Brain microvascular endothelial cell (primary cell): ENCODE measurements around the gene KLHL2.

ENCODE experiments used
- DNase-seq: peaks from one replicate; pipeline ENCODE4 v3.0.0-alpha.2; 2020
- H3K27ac ChIP-seq: fragments of 250-450 bp; sonication (Bioruptor Pico); 2 replicates; pipeline ENCODE4 v1.5.1; 2020; ENCODE audit warnings: mild to moderate bottlenecking, moderate library complexity
- H3K27me3 ChIP-seq: fragments of 250-450 bp; sonication (Bioruptor Pico); replicated peaks from 2 replicates; pipeline ENCODE4 v1.5.1; 2020; ENCODE audit warnings: mild to moderate bottlenecking
- H3K36me3 ChIP-seq: fragments of 250-450 bp; sonication (Bioruptor Pico); replicated peaks from 2 replicates; pipeline ENCODE4 v1.5.1; 2020; ENCODE audit warnings: mild to moderate bottlenecking
- H3K4me3 ChIP-seq: 2 replicates; pipeline ENCODE4 v1.5.1; 2011; ENCODE audit warnings: low read depth, mild to moderate bottlenecking, control low read depth, low read length, moderate library complexity
- in situ Hi-C: cut with HindIII; loops from 2 replicates; pipeline ENCODE4 v1.10.0; 2017; ENCODE audit warnings: low sequenced_read_pairs, low pct_ligation_motif_present
- TF ChIP-seq, protein P1 (sequence below): IDR thresholded peaks from 2 replicates; pipeline ENCODE4 v1.5.1; 2011; ENCODE audit warnings: low read depth, mild to moderate bottlenecking, moderate library complexity, low read length, control low read depth, inconsistent platforms; ENCODE audit errors: missing control alignments

KLHL2 gene

GRCh38 chr4:165289423-165289785, 82.0 kb downstream of the KLHL2 start:
- no peak for DNase-seq
- Histone ChIP-seq H3K4me3 (no peak overlapping the region), H3K27me3 (no peaks in the 10 kb centered on the region), H3K36me3 (no peaks in the 10 kb centered on the region), H3K27ac (no peak overlapping the region)
- in situ Hi-C loops, result no loop called here
- TF ChIP-seq, protein P1, sequence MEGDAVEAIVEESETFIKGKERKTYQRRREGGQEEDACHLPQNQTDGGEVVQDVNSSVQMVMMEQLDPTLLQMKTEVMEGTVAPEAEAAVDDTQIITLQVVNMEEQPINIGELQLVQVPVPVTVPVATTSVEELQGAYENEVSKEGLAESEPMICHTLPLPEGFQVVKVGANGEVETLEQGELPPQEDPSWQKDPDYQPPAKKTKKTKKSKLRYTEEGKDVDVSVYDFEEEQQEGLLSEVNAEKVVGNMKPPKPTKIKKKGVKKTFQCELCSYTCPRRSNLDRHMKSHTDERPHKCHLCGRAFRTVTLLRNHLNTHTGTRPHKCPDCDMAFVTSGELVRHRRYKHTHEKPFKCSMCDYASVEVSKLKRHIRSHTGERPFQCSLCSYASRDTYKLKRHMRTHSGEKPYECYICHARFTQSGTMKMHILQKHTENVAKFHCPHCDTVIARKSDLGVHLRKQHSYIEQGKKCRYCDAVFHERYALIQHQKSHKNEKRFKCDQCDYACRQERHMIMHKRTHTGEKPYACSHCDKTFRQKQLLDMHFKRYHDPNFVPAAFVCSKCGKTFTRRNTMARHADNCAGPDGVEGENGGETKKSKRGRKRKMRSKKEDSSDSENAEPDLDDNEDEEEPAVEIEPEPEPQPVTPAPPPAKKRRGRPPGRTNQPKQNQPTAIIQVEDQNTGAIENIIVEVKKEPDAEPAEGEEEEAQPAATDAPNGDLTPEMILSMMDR, result no peak

DNA sequence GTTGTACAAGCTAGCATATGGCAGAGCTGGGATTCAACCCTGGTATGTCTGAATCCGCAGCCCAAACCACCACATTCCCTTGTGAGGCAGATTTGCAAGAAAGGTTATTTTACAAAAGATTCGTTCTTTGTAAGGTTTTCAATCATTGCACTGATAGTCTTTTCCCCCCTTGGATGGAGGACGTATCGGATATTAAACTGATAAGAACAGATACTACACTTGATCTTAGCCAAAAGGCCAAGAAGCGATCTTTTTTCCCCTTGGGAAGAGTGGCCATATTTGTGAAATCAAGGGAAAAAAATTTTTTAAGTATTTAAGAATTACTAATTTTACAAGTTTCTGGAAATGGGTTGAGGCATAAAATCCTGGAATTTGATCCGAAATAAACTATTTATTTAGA, 85.7 kb downstream of the KLHL2 start:
- no peaks in the 10 kb centered on the region for H3K27me3 ChIP-seq
- TF ChIP-seq, protein P1, result no peak
- no peaks in the 10 kb centered on the region for H3K36me3 ChIP-seq
- H3K4me3 ChIP-seq, result no peak overlapping the region
- in situ Hi-C loops, result no loop called here
- no peak for DNase-seq
- H3K27ac ChIP-seq, result no peak overlapping the region

DNA sequence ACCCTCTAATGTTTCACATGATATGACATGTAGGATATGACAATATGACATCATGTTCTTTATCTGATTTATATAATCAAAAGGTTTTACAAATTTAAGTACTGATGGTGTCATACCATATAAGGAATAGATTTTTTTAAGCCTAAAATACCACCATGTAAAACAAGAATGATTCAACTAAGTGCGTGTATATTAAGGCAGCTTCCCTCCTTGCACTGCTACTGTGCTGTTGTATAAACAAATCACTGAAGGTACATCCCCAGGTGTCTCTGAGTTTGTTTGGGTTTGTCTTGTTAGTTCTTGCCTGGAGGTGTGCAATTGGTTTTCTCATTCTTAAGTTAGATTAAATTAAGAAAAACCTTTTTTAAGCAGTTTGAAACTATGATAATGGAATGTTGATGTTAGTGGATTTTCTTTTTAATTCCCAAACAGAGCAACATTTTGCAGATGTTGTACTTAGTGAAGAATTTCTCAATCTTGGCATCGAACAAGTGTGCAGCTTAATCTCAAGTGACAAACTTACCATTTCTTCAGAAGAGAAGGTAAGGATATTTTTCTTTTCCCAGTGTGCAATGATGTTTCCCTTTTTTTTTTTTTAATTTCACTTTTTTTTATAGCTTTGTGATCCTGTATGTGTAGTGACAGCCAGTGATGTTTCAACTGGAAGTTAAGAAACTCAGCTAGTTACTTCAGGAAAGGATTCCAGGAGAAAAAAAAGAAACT, 86.7 kb downstream of the KLHL2 start:
- no peaks in the 10 kb centered on the region for H3K36me3 ChIP-seq
- H3K27me3 ChIP-seq, result no peaks in the 10 kb centered on the region
- no peak overlapping the region for H3K4me3 ChIP-seq
- no peak for DNase-seq
- in situ Hi-C loops, result no loop called here
- H3K27ac ChIP-seq, result no peak overlapping the region
- TF ChIP-seq, protein P1, result no peak

DNA sequence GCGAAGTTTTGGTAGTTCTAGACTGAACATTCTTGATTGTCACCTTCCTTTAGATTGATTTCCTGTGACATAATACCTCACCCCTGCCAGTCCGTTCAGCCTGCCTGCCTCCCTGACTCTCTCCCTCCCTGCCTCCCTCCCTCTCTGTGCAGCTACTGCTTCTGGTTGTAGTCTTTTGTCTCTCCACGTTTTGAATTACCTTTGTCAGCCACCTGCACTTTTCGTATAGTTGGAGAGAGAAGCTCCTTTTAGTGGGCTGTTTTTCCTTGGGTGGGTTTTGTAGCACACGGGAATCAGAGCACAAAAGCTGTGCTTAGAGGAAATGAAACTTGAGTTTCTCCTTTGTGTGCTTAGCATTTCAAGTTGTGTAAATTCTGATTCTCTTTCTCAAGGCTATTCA, 87.5 kb downstream of the KLHL2 start:
- no peak overlapping the region for H3K27ac ChIP-seq
- no peak for DNase-seq
- no peak overlapping the region for H3K4me3 ChIP-seq
- in situ Hi-C loops, result no loop called here
- no peaks in the 10 kb centered on the region for H3K36me3 ChIP-seq
- TF ChIP-seq, protein P1, result no peak
- no peaks in the 10 kb centered on the region for H3K27me3 ChIP-seq

DNA sequence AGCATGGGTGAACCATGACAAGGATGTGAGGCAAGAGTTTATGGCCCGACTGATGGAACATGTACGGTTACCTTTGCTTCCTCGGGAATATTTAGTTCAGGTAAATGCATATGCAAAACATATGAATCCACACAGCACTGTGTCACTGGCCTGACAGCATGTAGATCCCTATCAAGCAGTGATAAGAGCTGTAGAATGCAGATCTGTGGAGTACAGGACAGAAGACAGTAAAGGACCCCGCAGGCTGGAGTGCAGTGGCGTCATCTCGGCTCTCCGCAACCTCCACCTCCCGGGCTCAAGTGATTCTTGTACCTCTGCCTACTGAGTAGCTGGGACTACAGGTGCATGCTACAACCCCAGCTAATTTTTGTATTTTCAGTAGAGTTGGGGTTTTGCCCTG, 90.3 kb downstream of the KLHL2 start:
- H3K27me3 ChIP-seq, result no peaks in the 10 kb centered on the region
- no peaks in the 10 kb centered on the region for H3K36me3 ChIP-seq
- no peak overlapping the region for H3K4me3 ChIP-seq
- H3K27ac ChIP-seq, result no peak overlapping the region
- TF ChIP-seq, protein P1, result no peak
- in situ Hi-C loops, result no loop called here
- DNase-seq, result no peak
